Tibial nerve (tissue), 4 donors: ENCODE measurements around the gene EFCAB13.

Experiments
- EP300 ChIP-seq, 2 donors: sonication (generic); formaldehyde crosslinking; IDR thresholded peaks; one replicate each; pipeline ENCODE4 v1.6.1; 2017; ENCODE audit warnings: antibody characterized with exemption in 2 of 2, mild to moderate bottlenecking in 1 of 2
- TF ChIP-seq, protein P1 (sequence below), 5 experiments: fragments of 200-600 bp in 3 of 5; fragments of 450-650 bp in 2 of 5; sonication (generic) in 3 of 5; IDR thresholded peaks; one replicate each; pipeline ENCODE4 v1.5.1; 2016 to 2019; ENCODE audit warnings: antibody characterized with exemption in 5 of 5, mild to moderate bottlenecking in 3 of 5, moderate library complexity in 2 of 5

DNA sequence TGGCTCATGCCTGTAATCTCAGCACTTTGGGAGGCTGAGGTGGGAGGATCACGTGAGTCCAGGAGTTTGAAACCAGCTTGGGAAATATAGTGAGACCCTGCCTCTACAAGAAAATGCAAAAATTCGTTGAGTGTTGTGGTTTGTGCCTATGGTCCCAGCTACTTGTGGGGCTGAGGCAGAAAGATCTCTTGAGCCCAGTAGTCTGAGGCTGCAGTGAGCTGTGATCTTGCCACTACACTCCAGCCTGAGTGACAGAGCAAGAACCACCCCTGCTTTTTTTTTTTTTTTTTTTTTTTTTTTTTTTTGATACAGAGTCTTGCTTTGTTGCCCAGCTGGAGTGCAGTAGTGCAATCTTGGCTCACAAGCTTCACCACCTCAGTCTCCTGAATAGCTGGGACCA, 36.1 kb upstream of the EFCAB13 start:
- TF ChIP-seq, protein P1, sequence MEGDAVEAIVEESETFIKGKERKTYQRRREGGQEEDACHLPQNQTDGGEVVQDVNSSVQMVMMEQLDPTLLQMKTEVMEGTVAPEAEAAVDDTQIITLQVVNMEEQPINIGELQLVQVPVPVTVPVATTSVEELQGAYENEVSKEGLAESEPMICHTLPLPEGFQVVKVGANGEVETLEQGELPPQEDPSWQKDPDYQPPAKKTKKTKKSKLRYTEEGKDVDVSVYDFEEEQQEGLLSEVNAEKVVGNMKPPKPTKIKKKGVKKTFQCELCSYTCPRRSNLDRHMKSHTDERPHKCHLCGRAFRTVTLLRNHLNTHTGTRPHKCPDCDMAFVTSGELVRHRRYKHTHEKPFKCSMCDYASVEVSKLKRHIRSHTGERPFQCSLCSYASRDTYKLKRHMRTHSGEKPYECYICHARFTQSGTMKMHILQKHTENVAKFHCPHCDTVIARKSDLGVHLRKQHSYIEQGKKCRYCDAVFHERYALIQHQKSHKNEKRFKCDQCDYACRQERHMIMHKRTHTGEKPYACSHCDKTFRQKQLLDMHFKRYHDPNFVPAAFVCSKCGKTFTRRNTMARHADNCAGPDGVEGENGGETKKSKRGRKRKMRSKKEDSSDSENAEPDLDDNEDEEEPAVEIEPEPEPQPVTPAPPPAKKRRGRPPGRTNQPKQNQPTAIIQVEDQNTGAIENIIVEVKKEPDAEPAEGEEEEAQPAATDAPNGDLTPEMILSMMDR (IDR thresholded peaks at IDR 0.05) = no peak
- TF ChIP-seq EP300 (IDR thresholded peaks at IDR 0.05) = no peak
